Cardiac fibroblast (primary cell): ENCODE data around the gene PCGF1.

ENCODE experiments used
- DNase-seq, 2 donors: peaks; one replicate each; pipeline versions ENCODE4 v3.0.0 to v3.0.0-alpha.2; 2010; ENCODE audit warnings: low read depth in 2 of 2
- H3K4me3 ChIP-seq, 2 donors: replicated peaks in 1 of 2; 1 replicate in 1 of 2; 2 replicates in 1 of 2; pipeline ENCODE4 v1.5.1; 2011; ENCODE audit warnings: low read depth in 2 of 2, low read length in 2 of 2, mild to moderate bottlenecking in 2 of 2, moderate library complexity in 1 of 2
- TF ChIP-seq, protein P1 (sequence below): IDR thresholded peaks from one replicate; pipeline ENCODE4 v1.5.1; 2011; ENCODE audit warnings: low read depth, mild to moderate bottlenecking, low read length, inconsistent platforms

Gene PCGF1

DNA sequence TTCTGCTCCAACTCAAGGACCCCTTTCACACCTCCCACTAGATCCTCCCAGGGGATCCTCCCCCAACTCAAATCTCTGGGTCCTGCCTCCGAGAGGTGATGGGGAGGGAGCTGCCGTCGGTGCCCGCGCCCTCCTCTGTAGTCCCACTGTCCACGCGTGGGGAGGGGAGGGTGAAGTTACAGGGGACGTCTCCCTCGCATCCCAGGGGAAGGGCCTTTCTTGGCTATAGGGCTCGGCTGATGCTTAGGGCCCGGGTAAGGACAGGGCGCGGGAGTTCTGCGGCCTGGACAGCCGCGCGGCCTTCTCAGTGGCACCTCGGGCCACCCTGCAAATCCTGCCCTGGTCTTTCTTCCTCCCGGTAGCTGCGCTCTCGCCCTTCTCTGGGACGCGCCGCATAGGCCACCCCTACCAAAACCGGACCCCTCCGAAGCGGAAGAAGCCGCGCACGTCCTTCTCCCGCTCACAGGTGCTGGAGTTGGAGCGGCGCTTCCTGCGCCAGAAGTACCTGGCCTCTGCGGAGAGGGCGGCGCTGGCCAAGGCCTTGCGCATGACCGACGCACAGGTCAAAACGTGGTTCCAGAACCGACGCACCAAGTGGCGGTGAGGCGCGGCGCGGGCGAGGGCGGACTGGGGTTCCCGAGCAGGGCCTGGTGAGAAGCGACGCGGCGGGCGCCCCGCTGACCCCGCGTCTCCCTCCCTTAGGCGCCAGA is 7.9 kb upstream of the PCGF1 start:
- TF ChIP-seq, protein P1, sequence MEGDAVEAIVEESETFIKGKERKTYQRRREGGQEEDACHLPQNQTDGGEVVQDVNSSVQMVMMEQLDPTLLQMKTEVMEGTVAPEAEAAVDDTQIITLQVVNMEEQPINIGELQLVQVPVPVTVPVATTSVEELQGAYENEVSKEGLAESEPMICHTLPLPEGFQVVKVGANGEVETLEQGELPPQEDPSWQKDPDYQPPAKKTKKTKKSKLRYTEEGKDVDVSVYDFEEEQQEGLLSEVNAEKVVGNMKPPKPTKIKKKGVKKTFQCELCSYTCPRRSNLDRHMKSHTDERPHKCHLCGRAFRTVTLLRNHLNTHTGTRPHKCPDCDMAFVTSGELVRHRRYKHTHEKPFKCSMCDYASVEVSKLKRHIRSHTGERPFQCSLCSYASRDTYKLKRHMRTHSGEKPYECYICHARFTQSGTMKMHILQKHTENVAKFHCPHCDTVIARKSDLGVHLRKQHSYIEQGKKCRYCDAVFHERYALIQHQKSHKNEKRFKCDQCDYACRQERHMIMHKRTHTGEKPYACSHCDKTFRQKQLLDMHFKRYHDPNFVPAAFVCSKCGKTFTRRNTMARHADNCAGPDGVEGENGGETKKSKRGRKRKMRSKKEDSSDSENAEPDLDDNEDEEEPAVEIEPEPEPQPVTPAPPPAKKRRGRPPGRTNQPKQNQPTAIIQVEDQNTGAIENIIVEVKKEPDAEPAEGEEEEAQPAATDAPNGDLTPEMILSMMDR, result no peak
- DNase-seq, result no peak
- H3K4me3 ChIP-seq, result no peak overlapping the region

DNA sequence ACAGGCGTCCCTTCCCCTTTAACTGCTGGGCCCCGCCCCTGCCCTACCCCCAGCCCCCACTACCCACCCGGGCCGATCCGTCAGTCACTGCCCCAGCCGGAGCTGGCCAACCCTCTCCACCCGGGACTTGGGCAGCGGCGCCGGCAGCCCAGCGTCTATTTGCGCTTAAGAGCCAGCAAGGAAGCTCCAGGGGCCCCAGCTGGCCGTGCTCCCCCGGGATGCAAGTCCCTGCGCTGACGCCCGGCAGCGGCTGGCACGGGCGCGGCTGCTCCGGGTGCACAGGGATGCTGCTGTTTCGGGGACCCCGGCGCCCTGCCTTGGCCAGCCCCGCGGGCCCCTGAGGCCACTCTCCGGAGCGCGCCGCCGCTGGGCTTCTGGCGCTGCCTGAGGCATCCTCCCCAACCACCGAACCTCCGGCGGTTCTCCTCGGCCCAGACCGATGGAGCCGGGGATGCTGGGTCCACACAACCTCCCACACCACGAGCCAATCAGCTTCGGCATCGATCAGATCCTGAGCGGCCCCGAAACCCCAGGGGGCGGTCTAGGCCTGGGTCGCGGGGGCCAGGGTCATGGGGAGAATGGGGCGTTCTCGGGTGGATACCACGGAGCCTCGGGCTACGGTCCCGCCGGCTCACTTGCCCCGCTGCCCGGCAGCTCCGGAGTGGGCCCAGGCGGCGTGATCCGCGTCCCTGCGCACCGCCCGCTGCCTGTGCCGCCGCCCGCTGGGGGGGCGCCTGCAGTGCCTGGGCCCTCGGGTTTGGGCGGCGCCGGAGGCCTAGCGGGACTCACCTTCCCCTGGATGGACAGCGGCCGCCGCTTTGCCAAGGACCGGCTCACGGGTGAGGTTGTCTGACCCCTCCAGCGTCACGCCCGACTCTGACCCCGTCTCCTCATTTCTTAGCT is 7.1 kb upstream of the PCGF1 start, which contains the start of gene TLX2:
TLX2 (plus strand) TSS at position 83 of the 903 bp plus-strand sequence; CDS start at position 440, 357 bp downstream.
- DNase-seq, result no peak
- H3K4me3 ChIP-seq, result no peak within 1 kb of the TSS
- TF ChIP-seq, protein P1, result no peak

DNA sequence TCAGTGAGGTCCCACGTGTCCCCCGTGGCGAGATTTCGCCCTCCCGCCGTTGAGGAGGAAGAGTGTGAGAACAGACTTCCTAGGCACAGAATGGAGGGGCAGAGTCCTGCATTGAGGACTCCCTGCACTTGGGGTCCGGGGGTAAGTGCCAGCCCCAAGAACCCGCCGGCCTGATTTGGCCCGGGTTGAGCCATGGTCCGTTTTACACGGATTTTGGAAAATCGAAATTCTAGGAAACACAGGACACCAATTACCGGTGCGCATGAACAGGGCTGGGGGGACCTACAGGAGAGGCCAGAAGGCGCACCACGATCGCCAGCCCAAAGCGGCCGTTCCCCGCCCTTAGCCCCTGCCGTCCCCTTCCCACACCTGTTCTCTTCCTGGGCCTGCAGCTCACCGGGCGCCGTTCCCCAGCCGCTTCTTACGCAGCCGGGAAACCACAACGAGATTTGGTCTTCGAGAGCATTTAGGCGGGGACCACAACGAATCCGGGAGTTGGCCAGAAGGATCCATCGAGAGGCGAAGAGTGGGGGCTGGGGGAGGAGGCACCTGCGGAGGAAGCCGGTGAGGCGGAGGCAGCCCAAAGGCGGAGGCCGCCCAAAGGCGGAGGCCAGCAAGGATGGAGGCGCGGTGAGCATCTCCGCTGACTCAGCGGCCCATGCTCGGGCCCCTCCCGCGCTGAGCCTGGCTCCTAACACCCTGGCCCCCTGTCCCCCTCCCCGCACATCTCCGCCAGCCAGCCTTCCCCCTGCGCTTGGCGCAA is 6.3 kb upstream of the PCGF1 start:
- TF ChIP-seq, protein P1, result no peak
- no peak for DNase-seq
- H3K4me3 ChIP-seq, result no peak overlapping the region

DNA sequence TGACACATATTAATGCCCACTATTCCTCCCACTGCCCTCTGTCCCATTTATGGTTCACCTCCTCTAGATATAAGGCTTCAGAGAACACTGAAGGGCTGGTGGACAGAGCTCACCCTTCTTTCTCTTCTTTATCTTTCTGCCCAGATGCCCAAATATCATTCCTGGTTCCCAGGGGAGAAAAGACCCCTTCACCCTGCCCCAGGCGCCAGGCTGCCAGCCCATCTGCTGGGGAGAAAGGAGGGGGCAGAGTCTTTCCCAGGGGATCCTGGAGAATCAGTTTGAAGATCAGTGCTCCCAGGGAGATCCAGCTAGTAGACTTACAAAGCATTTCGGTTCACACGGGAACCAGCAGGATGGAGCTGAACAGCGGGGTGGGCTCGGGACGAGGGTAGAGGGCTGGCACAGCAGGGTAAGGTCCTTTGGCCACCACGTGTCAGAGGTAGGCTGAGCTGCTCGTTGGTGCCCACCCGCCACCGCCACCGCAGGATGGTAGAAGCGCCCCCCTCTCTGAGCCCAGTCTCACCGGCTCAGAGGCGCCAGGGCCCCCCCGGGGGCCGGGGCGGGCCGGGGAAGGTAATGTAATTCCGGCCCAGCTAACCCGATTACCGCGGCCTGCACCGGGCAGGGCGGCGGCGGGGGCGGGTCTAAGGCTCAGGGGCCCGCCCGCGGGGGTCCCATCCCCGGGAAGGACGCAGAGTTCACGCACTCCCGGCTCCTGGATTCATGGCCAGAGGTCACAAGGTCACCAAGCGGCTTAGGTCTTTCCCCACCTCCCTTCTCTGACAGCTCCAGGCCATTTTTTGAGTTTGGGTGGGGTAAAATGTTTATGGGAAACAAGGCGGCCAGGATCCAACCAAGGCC is 5.5 kb upstream of the PCGF1 start:
- TF ChIP-seq, protein P1, result no peak
- no peak for DNase-seq
- no peak overlapping the region for H3K4me3 ChIP-seq

DNA sequence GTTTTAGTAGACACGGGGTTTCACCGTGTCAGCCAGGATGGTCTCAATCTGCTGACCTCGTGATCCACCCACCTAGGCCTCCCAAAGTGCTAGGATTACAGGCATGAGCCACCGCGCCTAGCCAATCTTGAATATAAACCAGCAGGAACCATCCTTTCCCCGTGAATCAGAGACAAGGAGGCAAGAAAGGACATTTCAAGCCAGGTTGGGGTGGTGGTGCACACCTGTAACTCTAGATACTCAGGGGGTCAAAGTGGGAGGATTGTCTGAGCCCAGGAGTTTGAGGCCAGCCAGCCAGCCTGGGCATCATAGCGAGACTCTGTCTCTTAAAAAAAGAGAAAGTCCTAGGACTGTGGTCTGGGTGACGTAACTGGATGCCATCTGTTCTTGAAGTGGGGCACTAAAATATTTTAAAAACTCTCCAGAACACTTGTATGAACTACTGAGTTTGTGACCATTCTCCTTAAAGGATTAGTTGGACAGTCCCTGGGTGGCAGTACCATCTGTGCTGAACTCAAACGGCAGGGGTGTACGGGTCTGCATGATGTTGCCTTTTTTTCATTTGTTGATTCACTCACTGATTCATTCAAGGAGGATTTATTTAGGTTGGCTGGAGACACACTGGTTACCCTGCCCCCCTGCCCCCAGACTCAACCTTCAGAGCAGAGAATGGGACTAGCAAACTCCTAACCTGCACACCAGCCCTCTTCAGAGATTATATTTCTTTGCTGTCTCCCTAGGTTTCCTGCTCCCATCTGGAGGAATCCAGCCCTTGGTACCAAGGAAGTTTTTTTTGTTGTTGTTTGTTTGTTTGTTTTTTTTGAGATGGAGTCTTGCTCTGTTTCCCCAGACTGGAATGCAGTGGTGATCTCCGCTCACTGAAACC is 3.9 kb upstream of the PCGF1 start:
- no peak overlapping the region for H3K4me3 ChIP-seq
- peak in 1 of 2 donors; percentile 34 for DNase-seq
- TF ChIP-seq, protein P1, result no peak
